HG02943 (cell line): ENCODE results near the gene ACTN2.

Source experiments
- ATAC-seq: cut with Tn5 transposase; IDR thresholded peaks from one replicate; pipeline ENCODE4 v1.9.1; 2021; ENCODE audit warnings: mild to moderate bottlenecking, low read depth, moderate library complexity; ENCODE audit not compliant: unreplicated experiment

The ACTN2 gene

GRCh38 chr1:236689713-236690569 lies 3.6 kb downstream of the ACTN2 start:
- ATAC-seq = no peak

- no peak for ATAC-seq
These were observed 5.0 kb downstream of the ACTN2 start for GRCh38 chr1:236691348-236691747.

- no peak for ATAC-seq
These were observed 5.8 kb downstream of the ACTN2 start for GRCh38 chr1:236692128-236692527.

GRCh38 chr1:236692742-236693141 lies 6.4 kb downstream of the ACTN2 start:
- no peak for ATAC-seq

GRCh38 chr1:236699366-236699765 lies 13.1 kb downstream of the ACTN2 start:
- no peak for ATAC-seq

GRCh38 chr1:236700903-236701302 lies 14.6 kb downstream of the ACTN2 start:
- no peak for ATAC-seq

- no peak for ATAC-seq
These were observed 15.5 kb downstream of the ACTN2 start for GRCh38 chr1:236701782-236702181.

GRCh38 chr1:236702791-236703394 lies 16.6 kb downstream of the ACTN2 start:
- no peak for ATAC-seq

- ATAC-seq = no peak
These were observed 19.5 kb downstream of the ACTN2 start for GRCh38 chr1:236705771-236706170.

- ATAC-seq = no peak
These were observed 19.9 kb downstream of the ACTN2 start for GRCh38 chr1:236706183-236706582.

- ATAC-seq = no peak
These were observed 24.1 kb downstream of the ACTN2 start for GRCh38 chr1:236710328-236710892.

GRCh38 chr1:236716160-236716559 lies 29.9 kb downstream of the ACTN2 start:
- no peak for ATAC-seq

- no peak for ATAC-seq
These were observed 31.5 kb downstream of the ACTN2 start for GRCh38 chr1:236717811-236718210.

GRCh38 chr1:236718328-236718727 lies 32.0 kb downstream of the ACTN2 start:
- ATAC-seq = no peak

GRCh38 chr1:236720206-236720605 lies 33.9 kb downstream of the ACTN2 start:
- no peak for ATAC-seq

- ATAC-seq = no peak
These were observed 34.3 kb downstream of the ACTN2 start for GRCh38 chr1:236720611-236721010.

- no peak for ATAC-seq
These were observed 37.8 kb downstream of the ACTN2 start for GRCh38 chr1:236724049-236724448.

- no peak for ATAC-seq
These were observed 38.2 kb downstream of the ACTN2 start for GRCh38 chr1:236724506-236724905.

GRCh38 chr1:236725668-236726067 lies 39.4 kb downstream of the ACTN2 start:
- no peak for ATAC-seq

- no peak for ATAC-seq
These were observed 41.2 kb downstream of the ACTN2 start for GRCh38 chr1:236727521-236727920.

GRCh38 chr1:236728752-236729151 lies 42.5 kb downstream of the ACTN2 start:
- no peak for ATAC-seq

GRCh38 chr1:236733653-236734052 lies 47.4 kb downstream of the ACTN2 start:
- ATAC-seq = no peak
